Measurements from ENCODE around the gene WNT3A.

WNT3A gene

DNA sequence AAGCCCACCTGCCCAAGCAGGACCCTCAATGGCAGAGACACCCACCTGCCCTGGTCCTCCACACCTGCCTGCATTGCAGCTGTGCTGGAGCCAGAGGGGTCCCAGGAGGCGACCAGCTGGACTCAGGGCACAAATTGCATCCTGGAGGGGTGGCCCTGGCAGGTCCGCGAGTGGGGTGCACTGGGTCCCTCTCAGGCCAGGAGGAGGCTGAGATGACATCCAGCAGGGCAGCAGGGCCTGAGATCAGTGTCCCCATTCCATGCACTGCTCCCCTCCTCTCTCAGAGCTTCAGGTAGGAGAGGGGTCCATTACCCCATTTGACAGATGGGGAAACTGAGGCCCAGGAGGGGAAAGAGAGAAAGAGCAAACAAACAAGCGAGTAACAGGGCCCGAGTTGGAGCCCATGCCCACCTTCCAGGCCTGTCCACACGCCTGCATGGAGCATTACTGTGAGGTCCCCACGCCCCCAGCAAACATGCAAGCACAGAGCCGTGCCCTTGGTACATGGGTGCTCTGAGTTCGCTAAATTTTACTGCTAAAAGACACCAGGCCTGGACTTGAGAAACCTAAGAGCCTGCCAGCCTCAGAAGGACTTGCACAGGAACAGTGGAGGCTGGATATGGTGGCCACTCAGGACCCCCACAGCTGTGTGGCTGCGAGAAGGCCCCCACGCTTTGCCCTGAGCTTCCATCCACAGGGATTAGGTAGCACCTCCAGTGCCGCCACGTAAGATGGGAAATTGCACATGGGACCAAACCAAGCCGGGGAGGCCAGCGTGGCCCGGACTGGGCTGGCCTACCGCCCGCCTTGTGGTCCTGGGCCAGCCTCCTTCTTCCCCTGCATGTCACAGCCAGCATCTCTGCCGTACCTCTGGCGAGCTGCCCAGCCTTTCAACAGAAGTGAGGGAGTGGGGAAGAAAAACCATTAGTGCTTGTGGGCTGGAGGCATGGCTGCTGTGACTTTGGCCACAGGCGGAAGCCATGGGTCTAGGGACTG is 7.4 kb downstream of the WNT3A start:
- Histone ChIP-seq H3K4me3 (ENCODE audit: control insufficient read depth in 1 of 7, extremely low read depth in 1 of 7, insufficient read depth in 4 of 7, low read depth in 2 of 7, low read length in 6 of 7) (no peak overlapping the region), H3K9me3 (ENCODE audit: control extremely low read depth in 1 of 5, control insufficient read depth in 4 of 5, insufficient read depth in 2 of 5, low read depth in 1 of 5, low read length in 4 of 5) (no peaks in the 10 kb centered on the region), H3K27ac (ENCODE audit: insufficient read depth in 1 of 2, low read depth in 1 of 2, low read length in 2 of 2, poor library complexity in 1 of 2, severe bottlenecking in 2 of 2) (no peak overlapping the region), H3K4me1 (ENCODE audit: control extremely low read depth in 1 of 4, control insufficient read depth in 4 of 4, insufficient read depth in 4 of 4, low read length in 3 of 4) (peaks cover 0 to 10% (median 5%) of the 10 kb centered on the region in 4 experiments), H3K27me3 (replicated peaks in 2 of 5; ENCODE audit: control insufficient read depth in 4 of 5, insufficient read depth in 5 of 5, low read length in 4 of 5) (peaks cover 0 to 38% (median 13%) of the 10 kb centered on the region in 5 experiments), H3K36me3 (ENCODE audit: control insufficient read depth in 4 of 4, insufficient read depth in 4 of 4, low read length in 3 of 4) (no peaks in the 10 kb centered on the region)
- CTCF ChIA-PET, result interaction anchor here (1.0 kb wide), 1 partner anchor 11 kb away, joined by 3 read pairs; no protein-coding TSS in a partner anchor
- peak; percentile 43 to 69 (median 66) for DNase-seq
- WGBS (ENCODE audit: insufficient coverage), result 66% methylated on average over 21 of the region's 21 CpGs
- POLR2A ChIA-PET, result no interaction called here

DNA sequence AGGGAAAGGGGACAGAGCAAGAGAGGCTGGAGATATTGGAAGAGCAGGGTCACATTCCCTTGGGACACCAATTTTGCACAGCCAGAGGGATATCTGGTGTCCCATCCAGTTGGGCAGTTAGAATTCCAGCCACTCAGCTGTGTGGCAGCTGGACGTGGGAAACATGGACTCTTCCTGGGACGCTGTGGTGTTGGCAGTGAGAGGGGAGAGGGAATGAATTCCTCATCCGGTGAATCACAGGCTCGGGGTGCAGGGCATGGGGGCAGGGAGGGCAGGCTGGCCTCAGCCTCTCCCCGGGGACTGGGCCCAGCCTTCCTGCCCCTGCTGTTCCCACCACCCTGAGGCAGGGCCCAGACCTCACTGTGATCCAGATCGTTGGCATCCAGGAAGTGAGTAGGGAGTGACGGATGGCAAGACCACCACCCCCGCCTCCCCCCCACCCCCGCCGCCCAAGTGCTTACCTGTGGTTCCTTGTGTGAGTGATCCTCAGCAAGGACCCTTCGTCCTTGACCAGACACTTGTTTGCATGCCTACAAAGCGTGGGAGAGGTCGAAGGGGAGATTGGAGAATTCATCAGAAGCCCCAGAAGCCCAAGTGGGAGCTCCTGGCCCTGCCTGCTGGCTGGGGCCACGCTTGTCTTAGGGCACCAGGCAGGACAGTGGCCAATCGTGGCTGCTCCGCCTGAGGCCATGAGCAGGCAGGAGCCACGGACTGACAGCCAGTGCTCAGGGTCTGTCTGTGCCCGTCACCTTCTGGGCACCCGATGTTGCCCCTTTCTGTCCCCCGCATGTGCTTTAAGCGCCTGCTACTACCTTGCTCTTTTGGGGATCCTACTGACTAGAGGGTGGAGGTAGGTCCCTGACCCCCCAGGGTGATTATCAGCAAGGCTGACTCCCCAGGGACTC is 8.7 kb downstream of the WNT3A start:
- Histone ChIP-seq H3K9me3 (ENCODE audit: control extremely low read depth in 1 of 5, control insufficient read depth in 4 of 5, insufficient read depth in 2 of 5, low read depth in 1 of 5, low read length in 4 of 5) (no peaks in the 10 kb centered on the region), H3K36me3 (ENCODE audit: control insufficient read depth in 4 of 4, insufficient read depth in 4 of 4, low read length in 3 of 4) (no peaks in the 10 kb centered on the region), H3K27ac (ENCODE audit: insufficient read depth in 1 of 2, low read depth in 1 of 2, low read length in 2 of 2, poor library complexity in 1 of 2, severe bottlenecking in 2 of 2) (no peak overlapping the region), H3K27me3 (replicated peaks in 2 of 5; ENCODE audit: control insufficient read depth in 4 of 5, insufficient read depth in 5 of 5, low read length in 4 of 5) (peaks cover 0 to 25% (median 5%) of the 10 kb centered on the region in 5 experiments), H3K4me1 (ENCODE audit: control extremely low read depth in 1 of 4, control insufficient read depth in 4 of 4, insufficient read depth in 4 of 4, low read length in 3 of 4) (peaks cover 0 to 10% (median 5%) of the 10 kb centered on the region in 4 experiments), H3K4me3 (ENCODE audit: control insufficient read depth in 1 of 7, extremely low read depth in 1 of 7, insufficient read depth in 4 of 7, low read depth in 2 of 7, low read length in 6 of 7) (no peak overlapping the region)
- ChIA-PET CTCF (no interaction called here), POLR2A (no interaction called here)
- no peak for DNase-seq
- 91% methylated on average over 18 of the region's 21 CpGs for WGBS (ENCODE audit: insufficient coverage)

DNA sequence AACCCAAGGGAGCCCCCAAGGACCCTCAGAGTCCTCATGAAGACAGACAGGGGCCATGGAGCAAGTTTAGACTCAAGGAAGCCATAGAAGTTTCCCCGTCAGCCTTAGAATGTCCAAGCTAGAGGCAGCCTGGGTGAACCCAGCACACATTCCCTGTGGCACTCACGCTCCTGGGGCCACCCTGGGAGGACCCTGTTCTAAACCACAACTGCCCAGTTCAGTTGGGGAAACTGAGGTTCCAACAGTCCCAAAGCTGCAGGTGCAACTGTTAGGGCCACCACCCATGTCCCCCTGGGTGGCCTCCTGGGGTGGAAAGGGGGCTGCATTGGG is 9.3 kb downstream of the WNT3A start:
- WGBS (ENCODE audit: insufficient coverage), result 100% methylated on average over 1 of the region's 2 CpGs
- no peak for DNase-seq
- no peaks in the 10 kb centered on the region for H3K36me3 ChIP-seq (ENCODE audit: control insufficient read depth in 4 of 4, insufficient read depth in 4 of 4, low read length in 3 of 4)

DNA sequence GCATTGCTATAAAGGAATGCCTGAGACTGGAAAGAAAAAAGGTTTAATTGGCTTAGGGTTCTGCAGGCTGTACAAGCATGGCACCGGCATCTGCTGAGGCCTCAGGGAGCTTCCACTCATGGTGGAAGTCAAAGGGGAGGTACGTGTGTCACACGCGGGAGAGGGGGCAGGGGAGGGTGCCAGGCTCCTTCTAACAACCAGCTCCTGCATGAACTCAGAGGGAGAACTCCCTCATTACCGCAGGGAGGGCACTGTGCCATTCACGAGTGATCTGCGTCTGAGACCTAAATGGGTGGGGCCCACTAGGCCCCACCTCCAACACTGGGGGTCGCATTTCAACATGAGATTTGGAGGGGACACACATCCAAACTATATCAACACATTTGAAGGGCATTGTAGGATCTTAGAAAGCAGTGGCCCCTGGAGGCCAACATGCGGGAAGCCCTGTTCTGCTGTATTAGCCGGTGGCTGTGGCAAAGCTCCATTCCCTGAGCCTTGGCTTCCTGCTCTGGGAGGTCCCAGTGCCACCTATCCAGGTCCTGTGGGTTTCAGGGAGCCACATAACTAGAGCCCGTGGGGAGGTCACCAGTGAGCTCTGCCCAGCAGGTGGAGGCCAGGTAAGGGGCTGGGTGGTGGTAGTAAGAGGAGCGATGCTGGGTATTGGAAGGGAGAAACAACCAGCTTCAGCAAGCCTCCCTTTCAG is 10.0 kb downstream of the WNT3A start:
- DNase-seq, result no peak
- H3K36me3 ChIP-seq (ENCODE audit: control insufficient read depth in 4 of 4, insufficient read depth in 4 of 4, low read length in 3 of 4), result no peaks in the 10 kb centered on the region
- CTCF ChIA-PET, result interaction anchor here (1.2 to 1.5 kb wide), 3 partner anchors 10 to 18 kb away, joined by 5 to 10 read pairs (median 7); partner anchors contain the start of gene WNT3A
- POLR2A ChIA-PET, result no interaction called here
- peaks cover 0 to 10% (median 5%) of the 10 kb centered on the region in 4 experiments for H3K4me1 ChIP-seq (ENCODE audit: control extremely low read depth in 1 of 4, control insufficient read depth in 4 of 4, insufficient read depth in 4 of 4, low read length in 3 of 4)
- WGBS (ENCODE audit: insufficient coverage), result 91% methylated on average over 10 of the region's 12 CpGs
- no peaks in the 10 kb centered on the region for H3K9me3 ChIP-seq (ENCODE audit: control extremely low read depth in 1 of 5, control insufficient read depth in 4 of 5, insufficient read depth in 2 of 5, low read depth in 1 of 5, low read length in 4 of 5)
- H3K27ac ChIP-seq (ENCODE audit: insufficient read depth in 1 of 2, low read depth in 1 of 2, low read length in 2 of 2, poor library complexity in 1 of 2, severe bottlenecking in 2 of 2), result no peak overlapping the region
- H3K4me3 ChIP-seq (ENCODE audit: control insufficient read depth in 1 of 7, extremely low read depth in 1 of 7, insufficient read depth in 4 of 7, low read depth in 2 of 7, low read length in 6 of 7), result no peak overlapping the region
- H3K27me3 ChIP-seq (replicated peaks in 2 of 5; ENCODE audit: control insufficient read depth in 4 of 5, insufficient read depth in 5 of 5, low read length in 4 of 5), result peaks cover 0 to 12% (median 0%) of the 10 kb centered on the region in 5 experiments

More for the DNA sequence above, 9.3 kb downstream of the WNT3A start:
- no peak overlapping the region for H3K27ac ChIP-seq (ENCODE audit: insufficient read depth in 1 of 2, low read depth in 1 of 2, low read length in 2 of 2, poor library complexity in 1 of 2, severe bottlenecking in 2 of 2)
- CTCF ChIA-PET, result interaction anchor here (1.5 kb wide), 1 partner anchor 17 kb away, joined by 10 read pairs; no protein-coding TSS in a partner anchor
- POLR2A ChIA-PET, result no interaction called here
- H3K27me3 ChIP-seq (replicated peaks in 2 of 5; ENCODE audit: control insufficient read depth in 4 of 5, insufficient read depth in 5 of 5, low read length in 4 of 5), result peaks cover 0 to 19% (median 4%) of the 10 kb centered on the region in 5 experiments
- no peak overlapping the region for H3K4me3 ChIP-seq (ENCODE audit: control insufficient read depth in 1 of 7, extremely low read depth in 1 of 7, insufficient read depth in 4 of 7, low read depth in 2 of 7, low read length in 6 of 7)
- H3K4me1 ChIP-seq (ENCODE audit: control extremely low read depth in 1 of 4, control insufficient read depth in 4 of 4, insufficient read depth in 4 of 4, low read length in 3 of 4), result peaks cover 0 to 10% (median 5%) of the 10 kb centered on the region in 4 experiments
- H3K9me3 ChIP-seq (ENCODE audit: control extremely low read depth in 1 of 5, control insufficient read depth in 4 of 5, insufficient read depth in 2 of 5, low read depth in 1 of 5, low read length in 4 of 5), result no peaks in the 10 kb centered on the region

DNA sequence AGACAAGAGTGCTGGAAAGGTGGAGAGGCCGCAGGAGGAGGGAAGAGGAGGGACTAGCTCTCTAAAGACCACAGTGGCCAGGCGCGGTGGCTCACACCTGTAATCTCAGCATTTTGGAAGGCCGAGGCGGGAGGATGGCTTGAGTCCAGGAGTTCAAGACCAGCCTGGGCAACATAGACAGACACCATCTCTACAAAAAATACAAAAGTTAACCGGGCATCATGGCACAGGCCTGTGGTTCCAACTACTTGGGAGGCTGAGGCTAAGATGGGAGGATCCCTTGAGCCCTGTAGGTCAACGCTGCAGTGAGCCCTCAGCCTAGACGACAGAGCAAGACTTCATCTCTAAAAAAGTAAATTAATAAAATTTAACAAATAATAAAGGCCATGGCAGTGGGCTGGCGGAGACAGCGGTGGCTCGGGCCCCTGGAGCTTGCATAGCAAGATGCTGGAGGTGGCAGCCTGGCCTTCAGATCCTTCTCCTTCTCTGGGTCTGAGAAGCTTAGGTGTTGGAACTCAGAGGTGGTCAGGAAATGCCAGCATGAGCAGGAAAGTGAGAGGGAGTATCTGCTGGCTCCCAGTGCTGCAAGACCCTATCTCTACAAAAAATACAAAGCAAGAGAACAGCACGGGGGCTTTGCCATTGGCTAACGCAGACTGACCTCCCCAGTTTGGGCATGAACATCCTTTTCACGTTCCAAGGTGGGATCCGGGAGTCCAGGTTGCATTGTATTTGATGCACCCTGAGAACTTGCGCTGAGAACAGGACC is 10.7 kb downstream of the WNT3A start:
- Histone ChIP-seq H3K9me3 (ENCODE audit: control extremely low read depth in 1 of 5, control insufficient read depth in 4 of 5, insufficient read depth in 2 of 5, low read depth in 1 of 5, low read length in 4 of 5) (no peaks in the 10 kb centered on the region), H3K27ac (ENCODE audit: insufficient read depth in 1 of 2, low read depth in 1 of 2, low read length in 2 of 2, poor library complexity in 1 of 2, severe bottlenecking in 2 of 2) (no peak overlapping the region), H3K4me1 (ENCODE audit: control extremely low read depth in 1 of 4, control insufficient read depth in 4 of 4, insufficient read depth in 4 of 4, low read length in 3 of 4) (peaks cover 0 to 10% (median 5%) of the 10 kb centered on the region in 4 experiments), H3K4me3 (ENCODE audit: control insufficient read depth in 1 of 7, extremely low read depth in 1 of 7, insufficient read depth in 4 of 7, low read depth in 2 of 7, low read length in 6 of 7) (no peak overlapping the region), H3K27me3 (replicated peaks in 2 of 5; ENCODE audit: control insufficient read depth in 4 of 5, insufficient read depth in 5 of 5, low read length in 4 of 5) (peaks cover 0 to 8% (median 0%) of the 10 kb centered on the region in 5 experiments), H3K36me3 (ENCODE audit: control insufficient read depth in 4 of 4, insufficient read depth in 4 of 4, low read length in 3 of 4) (no peaks in the 10 kb centered on the region)
- ChIA-PET POLR2A (no interaction called here), CTCF (interaction anchor here (1.2 to 1.5 kb wide), 3 partner anchors 11 to 18 kb away, joined by 5 to 10 read pairs (median 7); partner anchors contain the start of gene WNT3A)
- no peak for DNase-seq
- WGBS (ENCODE audit: insufficient coverage), result over 99% methylated on average over 10 of the region's 16 CpGs

DNA sequence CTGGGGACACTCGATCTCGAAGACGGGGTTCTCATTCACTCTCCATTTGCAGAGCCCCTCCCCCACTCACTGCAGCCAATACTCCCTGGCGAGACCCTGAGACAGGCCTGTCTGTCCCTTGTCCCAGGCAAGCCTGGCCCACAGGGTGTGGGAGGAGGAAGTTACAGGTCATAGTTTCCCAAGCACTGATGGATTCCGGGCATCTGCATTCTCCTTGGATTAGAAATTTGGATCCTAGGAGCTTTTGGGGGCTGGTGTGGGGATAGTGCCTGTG is 11.3 kb downstream of the WNT3A start:
- no peak for DNase-seq
- H3K9me3 ChIP-seq (ENCODE audit: control extremely low read depth in 1 of 5, control insufficient read depth in 4 of 5, insufficient read depth in 2 of 5, low read depth in 1 of 5, low read length in 4 of 5), result no peaks in the 10 kb centered on the region
- no peak overlapping the region for H3K27ac ChIP-seq (ENCODE audit: insufficient read depth in 1 of 2, low read depth in 1 of 2, low read length in 2 of 2, poor library complexity in 1 of 2, severe bottlenecking in 2 of 2)
- ChIA-PET CTCF (no interaction called here), POLR2A (no interaction called here)
- no peak overlapping the region for H3K4me3 ChIP-seq (ENCODE audit: control insufficient read depth in 1 of 7, extremely low read depth in 1 of 7, insufficient read depth in 4 of 7, low read depth in 2 of 7, low read length in 6 of 7)
- H3K4me1 ChIP-seq (ENCODE audit: control extremely low read depth in 1 of 4, control insufficient read depth in 4 of 4, insufficient read depth in 4 of 4, low read length in 3 of 4), result peaks cover 0 to 10% (median 5%) of the 10 kb centered on the region in 4 experiments
- no peaks in the 10 kb centered on the region for H3K36me3 ChIP-seq (ENCODE audit: control insufficient read depth in 4 of 4, insufficient read depth in 4 of 4, low read length in 3 of 4)
- H3K27me3 ChIP-seq (replicated peaks in 2 of 5; ENCODE audit: control insufficient read depth in 4 of 5, insufficient read depth in 5 of 5, low read length in 4 of 5), result peaks cover 0 to 8% (median 3%) of the 10 kb centered on the region in 5 experiments
- WGBS (ENCODE audit: insufficient coverage), result 100% methylated on average over 4 of the region's 5 CpGs

Measured in common myeloid progenitor, CD34-positive (primary cell).